ENCODE measurements around the gene MAN1B1.

MAN1B1 gene

DNA sequence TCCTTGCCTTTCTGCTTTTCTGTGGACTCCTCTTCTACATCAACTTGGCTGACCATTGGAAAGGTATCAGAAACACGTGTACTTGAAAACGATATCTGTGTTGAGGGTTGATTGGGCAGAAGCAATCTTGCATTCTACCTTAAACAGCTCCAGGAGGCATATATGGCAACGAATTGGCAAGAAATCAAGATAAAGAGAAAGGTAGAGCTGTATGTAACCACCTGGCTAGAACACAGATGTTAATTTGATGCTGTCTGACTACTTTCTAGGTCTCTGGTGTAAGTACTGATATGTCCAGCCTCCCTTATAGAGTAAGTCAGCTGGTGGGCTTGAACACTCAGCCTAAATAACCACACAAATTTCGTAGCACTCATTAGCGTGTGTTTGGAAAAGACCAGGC lies 1.3 kb downstream of the MAN1B1 start:
- DNase-seq, result no peak

DNA sequence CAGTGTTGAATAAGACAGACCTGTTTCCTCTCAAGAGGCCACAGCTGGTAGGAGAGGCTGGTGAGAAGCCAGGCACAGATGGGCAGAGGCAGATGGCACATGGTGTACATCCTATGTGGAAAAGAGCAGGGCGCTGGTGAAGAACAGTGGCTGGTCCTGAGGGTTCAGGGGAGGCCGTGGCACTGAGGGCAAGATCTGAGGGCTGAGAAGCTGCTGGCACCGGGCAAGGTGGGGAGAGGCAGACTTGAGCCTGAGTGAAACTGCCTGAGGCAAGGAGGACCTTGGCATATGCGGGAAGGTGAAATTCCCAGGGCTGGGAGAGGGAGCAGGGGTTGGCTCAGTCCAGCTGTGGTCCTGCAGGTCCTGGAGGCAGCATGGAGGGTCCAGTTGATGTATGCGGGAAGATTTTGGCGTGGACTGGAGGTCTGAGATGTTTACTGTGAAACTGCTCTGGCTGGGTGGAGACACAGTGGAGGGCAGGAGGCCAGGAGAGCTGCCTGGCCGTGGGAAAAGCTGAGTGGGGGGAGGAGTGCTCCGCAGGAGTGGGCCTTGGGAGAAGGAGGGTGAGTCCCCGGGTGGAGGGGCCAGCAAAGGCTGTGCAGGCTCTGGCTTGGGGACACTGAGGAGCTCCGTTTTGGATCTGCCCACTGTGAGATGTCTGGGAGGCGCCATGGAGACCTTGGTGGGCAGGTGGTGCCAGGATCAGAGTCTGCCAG lies 2.6 kb downstream of the MAN1B1 start:
- DNase-seq, result no peak

DNA sequence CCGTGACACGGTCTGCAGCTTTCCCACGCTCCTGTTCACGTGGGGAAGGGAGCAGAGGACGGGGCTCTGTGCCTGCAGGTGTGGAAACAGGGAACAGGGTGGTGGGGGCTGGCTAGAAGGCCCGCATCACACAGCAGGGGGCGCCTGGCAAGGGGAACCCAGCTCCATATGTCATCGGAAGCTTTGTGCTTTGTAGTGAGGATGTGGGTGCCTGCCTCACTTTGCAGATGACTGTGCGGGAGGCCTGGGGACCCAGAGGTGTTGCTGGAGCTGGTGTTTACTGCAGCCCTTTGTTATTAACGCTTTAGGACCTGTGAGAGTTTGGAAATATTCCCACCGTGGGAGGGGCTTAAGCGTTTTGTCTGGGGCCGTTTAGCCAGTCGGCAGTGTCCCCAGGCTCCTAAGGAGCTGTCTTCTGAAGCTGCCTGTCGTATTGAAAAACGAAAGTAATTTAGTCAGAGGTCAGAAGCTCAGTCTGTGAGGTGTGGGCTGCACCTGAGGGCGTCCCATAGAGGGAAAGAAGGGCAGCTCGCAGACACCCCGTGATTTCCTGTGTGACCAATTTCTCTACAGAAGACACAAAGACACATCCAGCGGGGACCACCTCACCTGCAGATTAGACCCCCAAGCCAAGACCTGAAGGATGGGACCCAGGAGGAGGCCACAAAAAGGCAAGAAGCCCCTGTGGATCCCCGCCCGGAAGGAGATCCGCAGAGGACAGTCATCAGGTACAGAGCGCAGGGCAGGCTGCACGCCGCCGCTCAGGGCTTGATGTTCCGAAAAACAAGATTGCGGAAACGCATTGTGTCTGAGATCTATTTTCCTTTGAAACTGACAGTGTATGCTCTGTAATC lies 9.1 kb downstream of the MAN1B1 start:
- DNase-seq, result no peak

DNA sequence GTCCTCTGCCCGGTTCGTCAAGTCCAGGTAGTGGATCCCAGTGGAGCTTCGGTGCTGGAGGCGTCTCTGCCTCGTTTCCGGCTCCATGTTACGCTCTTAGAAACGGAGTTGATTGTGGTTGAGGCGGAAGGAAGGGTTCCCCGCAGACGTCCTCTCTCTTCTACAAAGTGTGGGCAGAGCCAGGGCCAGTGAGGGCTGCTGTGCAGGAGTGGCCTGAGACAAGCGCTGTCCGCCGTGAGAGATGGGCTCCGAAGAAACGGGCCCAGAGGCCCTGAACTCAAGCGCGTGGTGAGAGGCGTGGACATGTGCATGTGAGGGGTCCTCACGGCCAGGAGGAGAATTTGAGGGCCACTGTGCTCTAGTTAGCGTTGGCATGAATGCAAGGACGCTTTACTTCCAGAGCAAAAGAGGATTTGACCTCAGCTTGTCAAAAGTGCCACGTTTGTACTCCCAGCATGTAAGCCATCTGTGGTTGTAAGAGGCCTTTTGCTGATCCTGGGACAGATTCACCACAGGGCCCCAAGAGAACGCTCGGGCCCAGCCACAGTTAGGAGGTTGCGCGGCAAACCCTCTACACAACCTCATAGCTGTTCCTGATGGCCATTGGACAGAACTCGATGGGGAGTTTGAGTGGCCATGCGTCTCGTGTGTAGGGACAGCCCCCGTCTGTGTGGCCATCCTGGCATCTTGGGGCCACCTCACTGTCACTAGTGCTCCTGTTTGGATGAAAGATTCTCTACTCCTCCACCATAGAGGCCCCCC lies 10.2 kb downstream of the MAN1B1 start:
- DNase-seq, result no peak

DNA sequence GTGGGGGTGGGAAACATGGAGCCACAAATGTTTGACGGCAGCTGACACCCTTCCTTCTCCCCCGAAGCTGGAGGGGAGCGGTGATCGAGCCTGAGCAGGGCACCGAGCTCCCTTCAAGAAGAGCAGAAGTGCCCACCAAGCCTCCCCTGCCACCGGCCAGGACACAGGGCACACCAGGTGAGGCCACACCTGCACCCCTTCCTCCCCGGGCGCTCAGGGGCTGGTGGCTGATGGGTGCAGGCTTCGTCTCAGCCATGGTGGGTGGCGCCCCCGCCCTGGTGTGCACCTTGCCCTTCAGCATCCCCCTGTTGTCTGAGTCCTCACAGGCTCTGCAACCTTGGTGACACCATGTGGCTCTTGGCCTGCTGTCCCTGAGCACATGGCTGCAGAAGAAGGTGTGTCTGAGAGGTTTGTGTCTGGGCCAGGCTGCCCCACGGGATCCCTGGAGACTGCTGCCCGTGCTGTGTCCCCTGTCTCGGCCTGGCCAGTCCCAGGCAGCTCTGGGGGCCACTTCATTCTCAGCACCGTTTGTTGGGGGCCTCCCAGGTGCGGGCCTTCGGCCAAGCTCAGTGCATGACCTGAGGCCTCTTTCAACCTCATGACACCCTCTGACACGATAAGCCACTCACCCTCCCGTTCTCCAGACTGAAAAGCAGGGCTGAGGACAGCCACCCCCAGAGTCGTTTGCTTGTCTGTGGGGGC lies 11.1 kb downstream of the MAN1B1 start:
- DNase-seq, result no peak

DNA sequence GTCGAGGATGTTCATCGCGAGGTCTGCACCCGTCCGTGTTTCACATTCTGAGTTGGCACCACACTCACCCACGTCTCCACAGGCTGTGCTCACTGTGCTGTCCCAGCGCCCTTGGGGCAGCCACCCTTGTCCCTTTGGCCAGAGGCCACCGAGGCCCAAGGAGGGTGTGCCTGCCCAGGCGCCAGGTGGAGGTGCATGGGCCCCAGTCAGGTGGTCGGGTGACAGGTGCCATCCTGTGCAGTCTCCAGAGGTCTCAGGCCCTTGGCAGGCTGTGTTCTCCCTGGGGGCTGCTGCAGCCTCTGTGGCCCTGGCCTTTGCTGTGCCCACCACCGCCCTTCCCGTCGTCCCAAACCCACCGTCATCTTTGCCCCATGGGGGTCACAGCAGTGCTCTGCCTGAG lies 12.4 kb downstream of the MAN1B1 start:
- no peak for DNase-seq

DNA sequence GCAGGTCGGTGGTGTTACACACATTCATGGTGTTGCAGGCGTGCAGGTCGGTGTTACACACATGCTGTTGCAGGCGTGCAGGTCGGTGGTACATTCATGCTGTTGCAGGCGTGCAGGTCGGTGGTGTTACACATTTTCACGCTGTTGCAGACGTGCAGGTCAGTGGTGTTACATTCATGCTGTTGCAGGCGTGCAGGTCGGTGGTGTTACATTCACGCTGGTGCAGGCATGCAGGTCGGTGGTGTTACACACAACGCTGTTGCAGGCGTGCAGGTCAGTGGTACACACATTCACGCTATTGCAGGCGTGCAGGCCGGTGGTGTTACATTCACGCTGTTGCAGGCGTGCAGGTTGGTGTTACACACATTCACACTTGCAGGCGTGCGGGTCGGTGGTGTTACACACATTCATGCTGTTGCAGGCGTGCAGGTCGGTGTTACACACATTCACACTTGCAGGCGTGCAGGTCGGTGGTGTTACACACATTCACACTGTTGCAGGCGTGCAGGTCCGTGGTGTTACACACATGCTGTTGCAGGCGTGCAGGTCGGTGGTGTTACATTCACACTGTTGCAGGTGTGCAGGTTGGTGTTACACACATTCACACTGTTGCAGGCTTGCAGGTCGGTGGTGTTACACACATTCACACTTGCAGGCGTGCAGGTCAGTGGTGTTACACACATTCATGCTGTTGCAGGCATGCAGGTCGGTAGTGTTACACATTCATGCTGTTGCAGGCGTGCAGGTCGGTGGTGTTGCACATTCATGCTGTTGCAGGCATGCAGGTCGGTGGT lies 16.6 kb downstream of the MAN1B1 start:
- DNase-seq, result no peak

DNA sequence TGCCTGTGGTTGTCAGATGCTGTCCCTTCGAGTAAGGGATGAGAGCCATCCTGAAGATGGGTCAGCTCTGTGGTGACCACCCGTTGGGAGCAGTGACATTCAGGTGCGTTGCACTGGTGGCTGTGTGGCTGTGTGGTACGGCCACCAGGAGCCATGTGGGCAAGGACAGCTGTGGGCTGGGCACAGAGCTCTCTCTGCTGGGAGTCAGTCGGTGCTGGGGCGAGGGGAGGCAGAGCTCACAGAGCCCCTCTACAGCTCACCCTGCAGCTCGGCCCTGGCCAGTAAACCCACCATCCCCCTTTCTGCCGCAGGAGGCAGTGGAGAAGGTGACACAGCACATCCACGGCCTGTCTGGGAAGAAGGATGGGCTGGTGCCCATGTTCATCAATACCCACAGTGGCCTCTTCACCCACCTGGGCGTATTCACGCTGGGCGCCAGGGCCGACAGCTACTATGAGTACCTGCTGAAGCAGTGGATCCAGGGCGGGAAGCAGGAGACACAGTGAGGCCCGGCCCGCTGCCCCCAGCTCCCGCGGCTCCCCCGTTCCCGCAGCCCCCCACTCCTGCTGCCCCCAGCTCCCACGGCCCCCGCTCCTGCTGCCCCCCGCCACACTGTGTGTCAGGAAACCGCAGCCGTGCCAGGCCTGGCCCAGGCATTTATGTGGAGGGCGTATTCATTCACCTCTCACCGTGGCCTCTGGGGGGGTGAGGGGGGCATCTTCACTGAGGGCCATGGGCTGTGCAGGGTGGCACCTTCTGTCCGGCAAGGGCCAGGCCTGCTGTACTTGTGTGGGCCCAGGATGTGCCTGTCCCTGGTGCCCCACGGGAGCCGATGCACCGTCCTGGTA lies 19.3 kb downstream of the MAN1B1 start:
- DNase-seq, result no peak

DNA sequence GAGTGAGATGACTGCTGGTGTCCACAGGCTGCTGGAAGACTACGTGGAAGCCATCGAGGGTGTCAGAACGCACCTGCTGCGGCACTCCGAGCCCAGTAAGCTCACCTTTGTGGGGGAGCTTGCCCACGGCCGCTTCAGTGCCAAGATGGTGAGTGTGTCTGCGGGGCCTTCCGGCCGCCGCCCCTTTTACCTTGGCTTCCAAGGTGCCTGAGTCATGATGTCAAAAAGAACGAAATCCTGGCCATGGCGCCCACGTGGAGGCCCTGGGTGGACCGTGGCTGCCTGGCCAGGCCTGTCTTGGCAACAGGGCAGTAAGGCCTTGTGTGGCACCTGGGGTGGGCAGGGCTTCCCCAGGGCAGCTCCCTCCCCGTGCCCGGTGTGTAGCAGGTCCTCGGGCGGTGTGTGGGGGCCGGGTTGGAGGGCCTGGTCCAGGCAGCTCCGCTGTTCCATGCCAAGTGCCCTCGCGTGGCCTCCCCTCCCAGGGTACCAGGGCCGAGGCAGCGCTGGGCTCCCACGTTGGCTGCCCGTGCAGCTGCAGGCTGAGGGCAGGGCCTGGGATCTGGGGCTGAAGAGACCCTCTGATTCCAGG lies 20.0 kb downstream of the MAN1B1 start:
- DNase-seq, result no peak

DNA sequence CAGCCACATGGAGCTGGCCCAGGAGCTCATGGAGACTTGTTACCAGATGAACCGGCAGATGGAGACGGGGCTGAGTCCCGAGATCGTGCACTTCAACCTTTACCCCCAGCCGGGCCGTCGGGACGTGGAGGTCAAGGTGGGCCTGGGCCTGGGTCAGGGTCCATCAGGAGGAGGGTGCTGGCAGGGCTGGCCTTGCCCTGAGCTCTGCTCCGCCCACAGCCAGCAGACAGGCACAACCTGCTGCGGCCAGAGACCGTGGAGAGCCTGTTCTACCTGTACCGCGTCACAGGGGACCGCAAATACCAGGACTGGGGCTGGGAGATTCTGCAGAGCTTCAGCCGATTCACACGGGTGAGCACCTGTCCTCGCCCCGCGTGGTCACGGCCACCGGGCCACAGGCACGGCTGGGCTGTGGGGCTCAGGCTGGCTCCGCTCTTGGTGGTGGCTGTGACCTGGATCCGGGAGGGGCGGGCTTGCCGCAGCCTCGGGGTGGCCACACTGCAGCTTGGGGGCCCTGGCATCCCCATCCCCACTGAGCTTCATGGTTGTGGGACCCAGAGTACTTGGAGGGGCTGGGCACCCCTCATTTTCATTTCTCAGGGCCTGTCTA lies 20.6 kb downstream of the MAN1B1 start:
- DNase-seq, result no peak

DNA sequence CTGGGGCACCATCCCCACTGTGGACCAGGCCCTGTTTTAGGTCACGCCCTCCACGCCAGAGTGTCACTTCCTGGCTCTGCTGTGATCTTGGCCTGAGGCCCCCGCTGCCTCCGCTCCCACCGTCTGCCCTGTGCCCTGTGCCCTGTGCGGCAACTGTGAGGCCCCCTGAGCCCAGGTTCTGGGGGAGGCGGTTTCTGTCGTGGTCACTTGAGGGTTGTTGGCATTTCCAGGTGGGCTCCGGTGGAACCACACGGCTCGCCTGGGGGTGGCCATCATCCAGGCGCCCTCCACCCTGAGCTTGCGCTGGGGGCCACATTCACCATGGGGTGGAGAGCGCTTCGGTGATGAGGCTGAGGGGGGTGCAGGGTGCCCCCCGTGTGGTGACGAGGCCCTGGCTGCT lies 21.2 kb downstream of the MAN1B1 start:
- no peak for DNase-seq

DNA sequence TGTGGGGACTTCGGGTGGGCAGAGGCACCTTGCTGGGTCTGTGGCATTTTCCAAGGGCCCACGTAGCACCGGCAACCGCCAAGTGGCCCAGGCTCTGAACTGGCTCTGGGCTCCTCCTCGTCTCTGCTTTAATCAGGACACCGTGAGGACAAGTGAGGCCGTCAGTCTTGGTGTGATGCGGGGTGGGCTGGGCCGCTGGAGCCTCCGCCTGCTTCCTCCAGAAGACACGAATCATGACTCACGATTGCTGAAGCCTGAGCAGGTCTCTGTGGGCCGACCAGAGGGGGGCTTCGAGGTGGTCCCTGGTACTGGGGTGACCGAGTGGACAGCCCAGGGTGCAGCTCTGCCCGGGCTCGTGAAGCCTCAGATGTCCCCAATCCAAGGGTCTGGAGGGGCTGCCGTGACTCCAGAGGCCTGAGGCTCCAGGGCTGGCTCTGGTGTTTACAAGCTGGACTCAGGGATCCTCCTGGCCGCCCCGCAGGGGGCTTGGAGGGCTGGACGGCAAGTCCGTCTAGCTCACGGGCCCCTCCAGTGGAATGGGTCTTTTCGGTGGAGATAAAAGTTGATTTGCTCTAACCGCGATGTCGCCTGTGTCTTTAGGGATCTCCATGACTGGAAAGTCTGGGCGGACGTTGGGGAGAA lies 21.9 kb downstream of the MAN1B1 start:
- no peak for DNase-seq

DNA sequence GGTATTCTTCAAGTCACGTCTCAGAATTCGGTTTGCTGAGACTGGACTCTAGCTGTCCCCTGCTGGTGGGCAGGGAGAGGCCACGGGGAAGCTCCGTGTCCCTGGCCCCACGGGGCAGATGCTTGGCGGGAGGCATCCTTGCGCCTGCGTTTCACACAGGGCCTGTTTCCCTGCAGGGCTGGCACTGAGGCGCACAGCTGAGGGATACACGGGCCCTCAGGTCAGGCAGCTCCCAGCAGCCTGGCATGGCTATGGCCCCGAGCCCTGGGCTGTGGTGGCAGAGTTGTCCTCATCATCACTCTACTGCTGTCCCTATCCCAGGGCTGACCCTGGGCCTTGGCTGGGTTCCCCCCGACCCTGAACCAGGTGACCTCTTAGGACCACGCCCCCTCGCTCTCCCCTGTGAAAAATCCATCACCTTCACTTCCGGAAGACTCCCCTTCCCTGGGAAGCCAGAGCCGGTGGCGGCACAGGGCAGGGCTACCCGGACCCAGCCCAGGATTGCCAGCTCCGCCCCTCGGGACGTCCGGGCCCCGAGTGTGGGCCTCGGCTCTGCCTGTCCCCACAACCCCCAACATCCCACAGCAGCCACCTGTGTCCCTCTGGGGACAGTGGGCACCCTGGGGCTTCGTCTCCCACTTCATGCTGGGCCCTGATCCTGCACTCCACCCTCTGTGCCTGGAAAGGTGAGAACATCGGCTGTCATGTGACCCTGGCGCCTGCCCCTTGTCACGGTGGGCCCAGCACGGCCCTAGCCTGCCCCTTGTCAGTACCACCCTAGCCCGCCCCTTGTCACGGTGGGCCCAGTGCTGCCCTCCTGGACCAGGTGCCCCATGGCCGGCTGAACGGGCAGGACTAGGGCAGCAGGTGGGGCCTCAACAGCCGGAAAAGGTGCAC lies 22.7 kb downstream of the MAN1B1 start:
- no peak for DNase-seq

DNA sequence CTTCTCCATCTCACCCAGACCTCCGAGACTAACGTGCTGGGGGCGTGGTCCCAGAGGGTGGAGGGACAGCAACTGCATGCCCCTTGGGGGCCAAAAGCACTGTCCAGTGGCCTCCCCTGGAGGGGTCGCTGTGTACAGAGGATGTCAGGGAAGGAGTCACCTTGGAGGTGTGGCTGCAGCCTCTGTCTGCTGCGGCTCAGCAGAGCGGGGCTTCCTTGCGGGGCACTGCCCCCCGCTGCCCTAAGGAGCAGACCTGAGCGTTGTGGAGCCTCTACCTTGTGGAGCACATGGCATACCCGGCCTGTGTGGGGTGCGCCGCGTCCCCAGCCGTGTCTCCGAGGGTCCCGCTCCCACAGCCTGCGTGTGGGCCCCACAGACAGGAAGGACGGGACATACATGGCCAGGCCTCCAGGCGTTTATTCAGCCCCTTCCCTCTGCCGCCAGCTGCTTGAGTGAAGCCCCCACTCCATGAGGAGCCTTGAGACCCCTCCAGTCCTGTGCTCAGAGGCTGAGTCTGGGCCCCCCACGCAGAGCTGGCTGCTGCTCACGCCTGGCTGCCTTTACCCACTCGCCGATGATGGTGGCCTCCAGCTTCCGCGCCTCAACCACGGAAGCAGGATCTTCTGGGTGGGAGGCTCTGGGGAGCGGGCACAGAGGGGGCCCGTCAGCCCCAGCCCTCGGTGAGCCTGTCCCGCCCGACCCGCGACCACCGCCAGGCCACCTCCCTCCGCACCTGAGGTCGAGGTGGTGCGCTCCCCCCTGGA lies 23.5 kb downstream of the MAN1B1 start:
- no peak for DNase-seq

DNA sequence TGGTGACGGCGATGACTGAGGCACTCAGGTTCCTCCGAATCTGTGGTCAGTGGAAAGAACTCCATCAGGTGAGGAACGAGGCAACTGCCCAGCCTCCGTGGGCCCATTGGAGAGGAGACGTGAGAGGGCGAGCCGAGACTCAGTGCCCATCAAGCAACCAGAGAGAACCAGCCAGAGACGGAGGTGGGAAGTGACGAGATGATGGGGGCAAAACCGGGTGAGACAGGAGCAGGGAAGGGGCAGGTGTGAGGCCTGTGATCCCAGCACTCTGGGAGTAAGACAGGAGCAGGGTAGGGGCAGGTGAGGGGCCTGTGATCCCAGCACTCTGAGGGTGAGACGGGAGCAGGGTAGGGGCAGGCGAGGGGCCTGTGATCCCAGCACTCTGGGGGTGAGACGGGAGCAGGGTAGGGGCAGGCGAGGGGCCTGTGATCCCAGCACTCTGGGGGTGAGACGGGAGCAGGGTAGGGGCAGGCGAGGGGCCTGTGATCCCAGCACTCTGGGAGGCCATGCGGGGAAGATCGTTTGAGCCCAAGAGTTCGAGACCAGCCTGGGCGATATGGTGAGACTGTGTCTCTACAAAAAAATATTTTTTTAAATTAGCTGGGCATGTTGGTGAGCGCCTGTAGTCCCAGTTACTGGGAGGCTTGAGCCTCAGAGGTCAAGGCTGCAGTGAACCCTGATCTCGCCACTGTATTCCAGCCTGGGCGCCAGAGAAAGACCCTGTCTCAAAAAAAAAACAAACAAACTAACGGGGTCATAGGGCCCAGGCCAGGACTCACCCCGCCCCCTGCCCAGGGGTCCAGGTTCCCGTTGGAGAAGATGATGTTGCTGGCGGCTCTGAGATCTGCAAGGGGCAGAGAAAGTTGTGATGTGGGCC lies 24.4 kb downstream of the MAN1B1 start:
- DNase-seq, result no peak

DNA sequence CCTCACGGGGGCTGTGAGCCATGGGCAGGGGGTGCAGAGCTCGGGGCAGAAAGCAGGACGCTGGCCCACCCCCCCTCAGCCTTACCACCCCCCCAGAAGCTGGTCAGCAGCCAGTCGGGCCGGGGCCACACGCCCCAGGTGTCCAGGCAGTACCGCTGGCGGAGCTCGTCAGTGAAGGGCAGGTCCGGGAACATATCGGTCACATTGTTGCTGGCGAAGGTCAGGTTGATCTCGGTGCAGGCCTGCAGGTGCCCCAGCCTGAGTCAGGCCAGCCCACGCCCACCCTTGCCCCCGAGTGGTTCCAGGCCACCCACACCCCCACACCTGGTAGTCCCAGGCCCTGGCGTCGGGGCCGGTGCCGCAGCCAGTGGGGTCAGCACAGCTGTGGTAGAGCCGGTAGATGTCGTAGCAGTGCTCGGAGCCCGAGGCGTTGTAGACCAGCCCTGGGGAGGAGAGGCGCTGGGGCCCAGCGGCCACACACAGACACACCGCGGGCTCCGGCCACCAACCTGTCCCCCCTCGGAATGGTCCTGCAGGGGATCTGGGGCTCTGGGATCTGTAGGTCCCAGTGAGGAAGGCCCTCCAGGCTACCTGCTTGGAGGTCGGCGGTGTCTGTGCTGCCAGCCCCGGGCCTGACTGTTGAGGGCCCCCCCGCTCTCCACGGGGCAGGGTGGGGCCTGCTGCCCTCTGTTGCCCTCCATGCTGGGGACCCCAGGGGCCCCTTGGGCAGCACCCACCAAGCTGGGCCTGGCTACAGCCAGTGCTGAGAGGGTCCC lies 25.2 kb downstream of the MAN1B1 start:
- no peak for DNase-seq

Data from NCI-H1436 (cell line).